Keratinocyte (primary cell): Measurements from ENCODE around the gene DPH6. TPM values are rescaled to one million over a fixed set of nuclear protein-coding genes. Genes with fewer than 3 reads are reported as not detected.
"Not testable (repeated sequence)": the region's sequence is repeated elsewhere in the genome, so short reads cannot be mapped to it uniquely, and the experiment has no call there.

Source experiments
- DNase-seq: peaks from one replicate; pipeline ENCODE4 v3.0.0-alpha.2; 2011; ENCODE audit warnings: low read depth, missing footprints, low spot score
- FAIRE-seq: peaks from 2 replicates; lab custom pipeline; 2011; peaks lifted over from hg19 to GRCh38; lab: Jason Lieb, UNC
- H2AFZ ChIP-seq: 2 replicates; pipeline ENCODE4 v1.6.0; 2012; ENCODE audit warnings: low read length, control low read depth, inconsistent platforms; ENCODE audit not compliant: control insufficient read depth
- H3K27ac ChIP-seq: 2 replicates; pipeline ENCODE4 v1.5.1; 2011; ENCODE audit warnings: low read length; ENCODE audit not compliant: control insufficient read depth, insufficient read depth
- H3K27me3 ChIP-seq: 3 replicates; pipeline ENCODE4 v1.6.0; 2011; ENCODE audit warnings: low read length; ENCODE audit not compliant: control insufficient read depth, insufficient read depth; ENCODE audit errors: extremely low read depth
- H3K36me3 ChIP-seq, 2 experiments: 2 replicates in 1 of 2; 3 replicates in 1 of 2; pipeline ENCODE4 v1.5.1; 2011; ENCODE audit warnings: low read length in 2 of 2, mild to moderate bottlenecking in 1 of 2; ENCODE audit not compliant: control insufficient read depth in 2 of 2, insufficient read depth in 2 of 2; ENCODE audit errors: extremely low read depth in 1 of 2
- H3K4me1 ChIP-seq: 3 replicates; pipeline ENCODE4 v1.5.1; 2011; ENCODE audit warnings: low read length; ENCODE audit not compliant: control insufficient read depth, insufficient read depth; ENCODE audit errors: extremely low read depth
- H3K4me2 ChIP-seq: 3 replicates; pipeline ENCODE4 v1.6.0; 2011; ENCODE audit warnings: low read depth, low read length; ENCODE audit not compliant: control insufficient read depth, insufficient read depth; ENCODE audit errors: extremely low read depth
- H3K4me3 ChIP-seq, 3 experiments: fragments of 200-600 bp in 1 of 3; sonication (generic) in 1 of 3; 2 replicates in 2 of 3; 3 replicates in 1 of 3; pipeline ENCODE4 v1.5.1; 2011 to 2016; ENCODE audit warnings: low read length in 3 of 3, mild to moderate bottlenecking in 3 of 3, control low read depth in 2 of 3, inconsistent platforms in 1 of 3, low read depth in 1 of 3, mixed read lengths in 1 of 3, mixed run types in 1 of 3, moderate library complexity in 1 of 3; ENCODE audit not compliant: control insufficient read depth in 2 of 3, insufficient read depth in 2 of 3; ENCODE audit errors: extremely low read depth in 1 of 3
- H3K79me2 ChIP-seq: 2 replicates; pipeline ENCODE4 v1.6.0; 2012; ENCODE audit warnings: low read length; ENCODE audit not compliant: control insufficient read depth, insufficient read depth
- H3K9ac ChIP-seq: 3 replicates; pipeline ENCODE4 v1.6.0; 2011; ENCODE audit warnings: low read length; ENCODE audit not compliant: control insufficient read depth, insufficient read depth; ENCODE audit errors: extremely low read depth
- H3K9me1 ChIP-seq: 3 replicates; pipeline ENCODE4 v1.6.0; 2011; ENCODE audit warnings: low read length; ENCODE audit not compliant: control insufficient read depth, insufficient read depth; ENCODE audit errors: extremely low read depth
- H3K9me3 ChIP-seq: 2 replicates; pipeline ENCODE4 v1.5.1; 2012; ENCODE audit warnings: low read depth, low read length; ENCODE audit not compliant: control insufficient read depth
- H4K20me1 ChIP-seq: 3 replicates; pipeline ENCODE4 v1.6.0; 2011; ENCODE audit warnings: low read length; ENCODE audit not compliant: control insufficient read depth, insufficient read depth; ENCODE audit errors: extremely low read depth
- EZH2 ChIP-seq: IDR thresholded peaks from one replicate; pipeline ENCODE4 v1.6.1; 2012; ENCODE audit warnings: inconsistent platforms, mild to moderate bottlenecking, low read length, moderate library complexity
- dilution Hi-C: fragments of 300-500 bp; cut with MboI; formaldehyde crosslinking; loops from one replicate; pipeline ENCODE4 v1.7.0; 2020; ENCODE audit warnings: low sequenced_read_pairs; ENCODE audit not compliant: extremely low pct_ligation_motif_present
- polyA minus RNA-seq, 3 experiments: library from RNA; depleted of rRNA, polyadenylated mRNA; stranded (reverse); fragments of >200 nt; gene quantifications; 1 replicate in 1 of 3; 2 replicates in 1 of 3; 3 replicates in 1 of 3; pipeline ENCODE4 v1.2.3, GENCODE V29; 2011
- polyA plus RNA-seq, 5 experiments: library from polyadenylated mRNA; depleted of rRNA in 3 of 5; stranded (reverse) in 3 of 5; stranded (forward) in 1 of 5; unstranded in 1 of 5; fragments of >200 nt; gene quantifications; 1 replicate in 1 of 5; 2 replicates in 3 of 5; 3 replicates in 1 of 5; pipeline versions ENCODE4 v1.2.1 to v1.2.3, GENCODE V29; 2011 to 2012; ENCODE audit warnings: missing spikeins in 2 of 5, low read depth in 1 of 5, low replicate concordance in 1 of 5
- TF ChIP-seq, protein P1 (sequence below), 3 experiments: IDR thresholded peaks in 1 of 3; conservative IDR thresholded peaks in 1 of 3; optimal IDR thresholded peaks in 1 of 3; 2 replicates in 2 of 3; 3 replicates in 1 of 3; pipeline versions ENCODE3 to v1.5.1; 2011; ENCODE audit warnings: low read length in 3 of 3, mild to moderate bottlenecking in 3 of 3, moderate library complexity in 2 of 3, control low read depth in 1 of 3, inconsistent platforms in 1 of 3; ENCODE audit not compliant: insufficient read depth in 2 of 3; ENCODE audit errors: extremely low read depth in 1 of 3

The DPH6 gene
- polyA plus RNA-seq (8.5 to 13.6 TPM (median 12.7 TPM) in 3 replicates), polyA minus RNA-seq (6.7 to 30.6 TPM (median 22.8 TPM) in 3 replicates)
- polyA plus RNA-seq (2011; ENCODE audit: low read depth): 2.7 TPM
- 10.1 and 11.3 TPM in 2 replicates for polyA plus RNA-seq (2011; cell fraction: cytosol; rRNA removed)
- polyA plus RNA-seq (2011; cell fraction: nucleus; rRNA removed): 8.8 and 10.8 TPM in 2 replicates
- polyA plus RNA-seq (2012; ENCODE audit: low replicate concordance): 7.8 and 13.2 TPM in 2 replicates
- polyA minus RNA-seq (2011; cell fraction: cytosol; rRNA and poly(A)+ RNA removed): 7.1 TPM
- polyA minus RNA-seq (2011; cell fraction: nucleus; rRNA and poly(A)+ RNA removed): 24.9 and 40.2 TPM in 2 replicates

GRCh38 chr15:35545824-35546510 is at the start of gene DPH6:
DPH6 (minus strand) TSS chr15:35546165; CDS start chr15:35546141, 24 bp downstream.
- peaks cover 2% of the 10 kb centered on the region for H3K79me2 ChIP-seq
- peaks cover 14% of the 10 kb centered on the region for H3K4me1 ChIP-seq
- H3K9me1 ChIP-seq: no peaks in the 10 kb centered on the region
- H3K4me3 ChIP-seq: peak within 1 kb of the TSS; percentile 79 to 87 (median 81)
- H3K4me2 ChIP-seq: peak within 1 kb of the TSS; percentile 96
- no peaks in the 10 kb centered on the region for H3K9me3 ChIP-seq
- no peaks in the 10 kb centered on the region for H4K20me1 ChIP-seq
- peak within 1 kb of the TSS; percentile 90 for H2AFZ ChIP-seq
- DNase-seq (no peak), FAIRE-seq (peak; percentile 34)
- H3K9ac ChIP-seq: peak within 1 kb of the TSS; percentile 96
- H3K27ac ChIP-seq: peak within 1 kb of the TSS; percentile 96
- no peaks in the 10 kb centered on the region for H3K27me3 ChIP-seq
- dilution Hi-C loops: no loop called here
- TF ChIP-seq, protein P1, sequence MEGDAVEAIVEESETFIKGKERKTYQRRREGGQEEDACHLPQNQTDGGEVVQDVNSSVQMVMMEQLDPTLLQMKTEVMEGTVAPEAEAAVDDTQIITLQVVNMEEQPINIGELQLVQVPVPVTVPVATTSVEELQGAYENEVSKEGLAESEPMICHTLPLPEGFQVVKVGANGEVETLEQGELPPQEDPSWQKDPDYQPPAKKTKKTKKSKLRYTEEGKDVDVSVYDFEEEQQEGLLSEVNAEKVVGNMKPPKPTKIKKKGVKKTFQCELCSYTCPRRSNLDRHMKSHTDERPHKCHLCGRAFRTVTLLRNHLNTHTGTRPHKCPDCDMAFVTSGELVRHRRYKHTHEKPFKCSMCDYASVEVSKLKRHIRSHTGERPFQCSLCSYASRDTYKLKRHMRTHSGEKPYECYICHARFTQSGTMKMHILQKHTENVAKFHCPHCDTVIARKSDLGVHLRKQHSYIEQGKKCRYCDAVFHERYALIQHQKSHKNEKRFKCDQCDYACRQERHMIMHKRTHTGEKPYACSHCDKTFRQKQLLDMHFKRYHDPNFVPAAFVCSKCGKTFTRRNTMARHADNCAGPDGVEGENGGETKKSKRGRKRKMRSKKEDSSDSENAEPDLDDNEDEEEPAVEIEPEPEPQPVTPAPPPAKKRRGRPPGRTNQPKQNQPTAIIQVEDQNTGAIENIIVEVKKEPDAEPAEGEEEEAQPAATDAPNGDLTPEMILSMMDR (optimal IDR thresholded peaks at IDR 0.05 in 1 of 3, IDR thresholded peaks at IDR 0.05 in 1 of 3, conservative IDR thresholded peaks at IDR 0.05 in 1 of 3; ENCODE audit: extremely low read depth in 1 of 3, insufficient read depth in 2 of 3, low read length in 3 of 3): peak in 1 of 3 experiments; percentile 18
- no peak for TF ChIP-seq EZH2
- H3K36me3 ChIP-seq: no peaks in the 10 kb centered on the region

DNA sequence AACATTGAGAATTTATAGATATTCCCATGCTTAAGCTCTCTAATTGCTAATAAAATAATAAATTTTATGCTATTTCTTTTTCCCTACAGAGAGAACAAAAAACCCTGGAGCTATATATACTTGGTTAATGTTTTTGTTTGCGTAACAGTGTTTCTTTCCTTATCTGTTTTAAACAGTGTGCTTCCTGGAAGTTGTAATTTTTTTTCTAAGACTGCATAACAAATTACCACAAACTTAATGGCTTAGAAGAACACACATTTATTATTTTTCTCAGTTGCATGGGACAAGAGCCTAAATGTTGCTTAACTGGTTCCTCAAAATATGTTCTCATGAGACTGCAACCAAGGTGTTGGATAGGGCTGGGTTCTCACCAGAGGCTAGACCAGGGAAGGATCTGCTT is 49.7 kb upstream of the DPH6 start:
- Histone ChIP-seq H3K27ac (no peak overlapping the region), H3K36me3 (no peaks in the 10 kb centered on the region), H3K9me1 (no peaks in the 10 kb centered on the region), H3K79me2 (no peaks in the 10 kb centered on the region), H2AFZ (no peak overlapping the region), H4K20me1 (no peaks in the 10 kb centered on the region), H3K9ac (no peak overlapping the region), H3K4me2 (no peak overlapping the region), H3K4me3 (no peak overlapping the region), H3K9me3 (no peaks in the 10 kb centered on the region), H3K4me1 (peaks cover 2% of the 10 kb centered on the region), H3K27me3 (no peaks in the 10 kb centered on the region)
- dilution Hi-C loops: no loop called here
- TF ChIP-seq EZH2: no peak
- TF ChIP-seq, protein P1 (optimal IDR thresholded peaks at IDR 0.05 in 1 of 3, IDR thresholded peaks at IDR 0.05 in 1 of 3, conservative IDR thresholded peaks at IDR 0.05 in 1 of 3; ENCODE audit: extremely low read depth in 1 of 3, insufficient read depth in 2 of 3, low read length in 3 of 3): no peak
- no peak for DNase-seq
- FAIRE-seq: no peak

DNA sequence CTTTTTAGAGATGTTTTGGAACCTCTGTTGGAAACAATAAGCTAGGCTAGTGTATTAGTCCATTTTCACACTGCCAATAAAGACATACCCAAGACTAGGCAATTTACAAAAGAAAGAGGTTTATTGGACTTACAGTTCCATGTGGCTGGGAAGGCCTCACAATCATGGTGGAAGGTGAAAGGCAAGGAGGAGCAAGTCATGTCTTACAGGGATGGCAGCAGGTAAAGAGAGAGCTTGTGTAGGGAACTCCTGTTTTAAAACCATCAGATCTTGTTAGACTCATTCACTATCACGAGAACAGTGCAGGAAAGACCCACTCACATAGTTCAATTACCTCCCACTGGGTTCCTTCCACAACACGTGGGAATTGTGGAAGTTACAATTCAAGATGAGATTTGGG is 46.0 kb upstream of the DPH6 start:
- H3K36me3 ChIP-seq, H3K4me1 ChIP-seq, H4K20me1 ChIP-seq, FAIRE-seq, H3K4me3 ChIP-seq, H3K4me2 ChIP-seq, H3K27ac ChIP-seq, H3K9ac ChIP-seq, dilution Hi-C loops, H2AFZ ChIP-seq, H3K9me3 ChIP-seq, H3K79me2 ChIP-seq, H3K27me3 ChIP-seq, DNase-seq, H3K9me1 ChIP-seq: not testable (repeated sequence)
